ENCODE results near the gene PCYT1A. TPM values are rescaled to one million over a fixed set of nuclear protein-coding genes. Genes with fewer than 3 reads are reported as not detected.
A peak's percentile ranks its signal among the peaks of the same experiment; 100 is the strongest.
"Not testable (repeated sequence)": the region's sequence is repeated elsewhere in the genome, so short reads cannot be mapped to it uniquely, and the experiment has no call there.

Gene PCYT1A
- total RNA-seq, 1 donor from 2014 or later, result 66.2 TPM

GRCh38 chr3:196207159-196207832 lies 80.2 kb downstream of the PCYT1A start:
- DNase-seq (ENCODE audit: extremely low spot score, unreplicated experiment), result no peak
- no peak for TF ChIP-seq CTCF (IDR thresholded peaks at IDR 0.05)
- Mint-ChIP-seq H3K9me3 (ENCODE audit: unreplicated experiment) (peaks cover 3% of the 10 kb centered on the region), H3K27ac (ENCODE audit: unreplicated experiment) (no peak overlapping the region), H3K4me1 (ENCODE audit: unreplicated experiment) (peaks cover 19% of the 10 kb centered on the region), H3K36me3 (ENCODE audit: unreplicated experiment) (no peaks in the 10 kb centered on the region), H3K27me3 (ENCODE audit: unreplicated experiment) (peaks cover 9% of the 10 kb centered on the region), H3K4me3 (ENCODE audit: unreplicated experiment) (peak overlapping the region; percentile 53)

GRCh38 chr3:196205442-196206205 lies 81.9 kb downstream of the PCYT1A start:
- not testable (repeated sequence) for H3K36me3 Mint-ChIP-seq (ENCODE audit: unreplicated experiment); H3K27ac Mint-ChIP-seq (ENCODE audit: unreplicated experiment); H3K4me3 Mint-ChIP-seq (ENCODE audit: unreplicated experiment); H3K9me3 Mint-ChIP-seq (ENCODE audit: unreplicated experiment); H3K27me3 Mint-ChIP-seq (ENCODE audit: unreplicated experiment); DNase-seq (ENCODE audit: extremely low spot score, unreplicated experiment)
- H3K4me1 Mint-ChIP-seq (ENCODE audit: unreplicated experiment), result peaks cover 21% of the 10 kb centered on the region

- Mint-ChIP-seq H3K27me3 (ENCODE audit: unreplicated experiment) (no peaks in the 10 kb centered on the region), H3K27ac (ENCODE audit: unreplicated experiment) (no peak overlapping the region)
- DNase-seq (ENCODE audit: extremely low spot score, unreplicated experiment), result no peak
These were observed 83.7 kb downstream of the PCYT1A start for GRCh38 chr3:196203846-196204245.

GRCh38 chr3:196202516-196202970 lies 85.0 kb downstream of the PCYT1A start:
- TF ChIP-seq CTCF (IDR thresholded peaks at IDR 0.05), result no peak
- Mint-ChIP-seq H3K4me1 (ENCODE audit: unreplicated experiment) (peaks cover 18% of the 10 kb centered on the region), H3K9me3 (ENCODE audit: unreplicated experiment) (peaks cover 3% of the 10 kb centered on the region), H3K36me3 (ENCODE audit: unreplicated experiment) (no peaks in the 10 kb centered on the region), H3K4me3 (ENCODE audit: unreplicated experiment) (peak overlapping the region; percentile 49), H3K27me3 (ENCODE audit: unreplicated experiment) (no peaks in the 10 kb centered on the region), H3K27ac (ENCODE audit: unreplicated experiment) (peak overlapping the region; percentile 85)
- no peak for DNase-seq (ENCODE audit: extremely low spot score, unreplicated experiment)

More at GRCh38 chr3:196203846-196204245, 83.7 kb downstream of the PCYT1A start:
- Mint-ChIP-seq H3K9me3 (ENCODE audit: unreplicated experiment) (peaks cover 3% of the 10 kb centered on the region), H3K4me1 (ENCODE audit: unreplicated experiment) (peaks cover 21% of the 10 kb centered on the region), H3K4me3 (ENCODE audit: unreplicated experiment) (no peak overlapping the region), H3K36me3 (ENCODE audit: unreplicated experiment) (no peaks in the 10 kb centered on the region)
- no peak for TF ChIP-seq CTCF (IDR thresholded peaks at IDR 0.05)

- no peaks in the 10 kb centered on the region for H3K27me3 Mint-ChIP-seq (ENCODE audit: unreplicated experiment)
- H3K36me3 Mint-ChIP-seq (ENCODE audit: unreplicated experiment), result no peaks in the 10 kb centered on the region
- no peaks in the 10 kb centered on the region for H3K9me3 Mint-ChIP-seq (ENCODE audit: unreplicated experiment)
- no peak overlapping the region for H3K27ac Mint-ChIP-seq (ENCODE audit: unreplicated experiment)
- TF ChIP-seq CTCF (IDR thresholded peaks at IDR 0.05), result peak; percentile 22
- peaks cover 9% of the 10 kb centered on the region for H3K4me1 Mint-ChIP-seq (ENCODE audit: unreplicated experiment)
- no peak for DNase-seq (ENCODE audit: extremely low spot score, unreplicated experiment)
- no peak overlapping the region for H3K4me3 Mint-ChIP-seq (ENCODE audit: unreplicated experiment)
These were observed 88.5 kb downstream of the PCYT1A start for GRCh38 chr3:196198771-196199753.

All from osteocyte (in vitro differentiated cells).